ENCODE data around the gene ABCG1.
A peak's percentile ranks its signal among the peaks of the same experiment; 100 is the strongest.

ABCG1 gene

GRCh38 chr21:42232176-42232825 lies 13.4 kb downstream of the ABCG1 start:
- DNase-seq (ENCODE audit: low spot score) = no peak

DNA sequence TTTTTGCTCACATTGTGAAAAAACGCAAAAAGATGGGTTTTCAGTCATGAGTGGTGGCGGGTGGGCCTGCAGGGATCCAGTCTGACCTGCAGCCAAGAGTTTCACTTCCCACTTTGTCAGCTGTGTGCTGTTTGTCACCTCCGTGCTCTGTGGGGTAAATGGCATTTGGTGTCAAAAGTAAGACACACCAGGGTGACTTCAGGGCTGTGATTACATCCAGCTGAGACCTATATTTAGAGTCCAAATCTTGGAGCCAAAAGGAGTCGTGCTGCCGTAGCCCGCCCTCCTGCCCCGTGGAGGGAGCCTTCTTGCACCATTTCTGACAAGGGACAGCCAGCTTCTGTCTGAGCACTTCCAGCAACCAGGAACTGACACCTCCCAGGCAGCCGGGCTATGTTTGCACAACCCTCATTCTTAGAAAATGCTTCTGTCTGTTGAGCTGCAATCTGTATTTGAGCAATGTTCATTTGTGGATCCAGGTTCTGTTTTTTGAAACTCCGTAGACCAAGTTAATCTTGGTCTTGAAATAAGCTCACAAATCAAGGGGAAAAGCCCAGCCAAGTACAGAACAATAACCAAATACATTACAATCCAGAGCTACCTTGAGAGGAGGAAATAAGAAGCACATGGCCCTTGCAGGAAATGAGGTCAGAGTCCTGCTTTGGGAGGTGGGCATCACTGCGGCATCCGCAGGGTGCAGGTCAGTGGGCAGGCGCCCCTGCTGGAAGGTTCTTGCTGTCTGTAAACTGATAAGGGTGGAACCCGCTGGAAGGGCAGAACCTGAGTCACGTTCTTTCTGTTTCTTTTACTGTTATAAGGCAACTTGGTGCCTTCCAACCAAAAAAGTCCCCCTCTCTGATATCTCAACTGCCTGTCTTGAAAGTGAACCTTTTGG lies 14.4 kb downstream of the ABCG1 start:
- DNase-seq (ENCODE audit: low spot score) = no peak

DNA sequence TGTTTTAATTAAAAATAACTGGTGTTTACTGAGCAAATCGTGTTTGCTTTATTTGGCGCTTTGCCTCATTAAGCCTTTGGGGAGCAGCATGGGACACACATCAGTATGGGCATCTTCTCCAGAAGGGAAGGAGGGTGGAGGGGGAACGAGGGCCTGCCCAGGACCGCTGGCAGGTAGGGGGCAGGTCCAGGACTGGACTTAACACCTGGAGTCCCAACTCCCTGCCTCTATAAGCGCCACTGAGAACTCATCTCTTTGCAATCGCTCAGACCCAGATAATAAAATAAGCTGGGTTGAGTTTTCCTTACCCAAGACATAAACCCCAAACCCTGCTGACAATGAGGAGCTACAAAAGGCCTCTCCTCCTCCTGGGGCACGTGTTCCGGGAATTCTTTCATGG lies 15.1 kb downstream of the ABCG1 start:
- no peak for DNase-seq (ENCODE audit: low spot score)

GRCh38 chr21:42234464-42235241 lies 15.7 kb downstream of the ABCG1 start:
- DNase-seq (ENCODE audit: low spot score) = peak; percentile 81

GRCh38 chr21:42235593-42235992 lies 16.7 kb downstream of the ABCG1 start:
- DNase-seq (ENCODE audit: low spot score) = no peak

DNA sequence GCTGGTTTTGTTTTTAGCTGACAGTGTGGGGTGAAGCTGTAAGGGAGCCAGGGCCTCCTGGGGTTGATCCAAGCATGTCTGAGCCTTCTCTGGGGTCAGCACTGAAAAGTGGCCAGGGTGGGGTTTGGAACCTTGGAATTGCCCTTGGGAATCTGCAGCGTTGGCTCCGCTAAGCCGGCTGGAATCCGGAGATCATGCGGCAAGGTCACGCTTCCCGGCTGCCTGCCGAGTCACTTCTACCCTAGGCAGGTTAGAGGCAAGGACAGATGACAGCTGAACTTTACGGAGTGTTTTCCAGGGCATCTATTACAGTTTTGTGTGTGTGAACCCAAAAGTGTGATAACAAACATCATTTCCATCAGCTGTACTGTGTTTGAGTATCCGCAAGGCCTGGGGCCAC lies 17.1 kb downstream of the ABCG1 start:
- DNase-seq (ENCODE audit: low spot score) = no peak

- no peak for DNase-seq (ENCODE audit: low spot score)
Measured at GRCh38 chr21:42236693-42237092, 17.8 kb downstream of the ABCG1 start.

- DNase-seq (ENCODE audit: low spot score) = no peak
Measured at GRCh38 chr21:42237161-42237560, 18.2 kb downstream of the ABCG1 start.

DNA sequence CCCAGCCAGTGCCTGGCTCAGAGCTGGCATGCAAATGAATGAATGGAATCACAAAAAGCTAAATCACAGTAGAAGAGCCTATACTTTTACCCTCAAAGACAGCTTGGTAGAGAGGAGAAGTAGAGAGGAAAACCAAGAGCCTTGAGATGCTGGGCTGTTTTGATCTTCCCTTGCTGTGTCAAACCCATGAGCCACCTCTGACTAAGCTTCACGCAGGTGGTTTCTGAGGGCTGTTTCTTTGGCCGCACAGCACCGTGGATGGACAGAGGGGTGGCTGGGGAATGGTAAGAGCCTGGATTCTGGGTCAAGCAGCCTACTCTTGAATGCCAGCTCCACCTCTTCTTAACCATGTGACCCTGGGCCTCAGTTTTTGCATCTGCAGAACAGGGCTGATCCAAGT lies 18.6 kb downstream of the ABCG1 start:
- DNase-seq (ENCODE audit: low spot score) = no peak

GRCh38 chr21:42238185-42238934 lies 19.4 kb downstream of the ABCG1 start:
- no peak for DNase-seq (ENCODE audit: low spot score)

GRCh38 chr21:42239556-42239955 lies 20.6 kb downstream of the ABCG1 start:
- no peak for DNase-seq (ENCODE audit: low spot score)

- no peak for DNase-seq (ENCODE audit: low spot score)
Measured at GRCh38 chr21:42239973-42240372, 21.0 kb downstream of the ABCG1 start.

DNA sequence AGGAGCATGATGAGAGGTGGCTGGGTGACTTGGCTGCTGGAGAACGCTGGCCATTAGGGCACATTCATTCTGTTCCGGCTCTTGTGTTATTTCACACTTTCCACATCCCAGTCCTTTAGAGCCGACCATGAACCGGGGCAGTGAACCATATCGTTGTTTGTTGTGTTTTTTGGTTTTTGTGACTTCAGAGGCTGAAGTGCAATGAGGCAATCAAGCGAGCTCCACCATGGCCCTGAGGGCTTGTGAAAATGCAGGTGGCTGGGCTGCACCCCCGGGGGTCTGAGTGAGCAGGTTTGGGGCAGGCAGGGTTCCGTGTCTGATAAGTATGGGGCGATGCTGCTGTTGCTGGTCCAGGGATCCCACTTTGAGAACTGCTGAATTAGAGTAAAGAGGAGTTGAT lies 23.7 kb downstream of the ABCG1 start:
- no peak for DNase-seq (ENCODE audit: low spot score)

GRCh38 chr21:42243026-42243425 lies 24.1 kb downstream of the ABCG1 start:
- no peak for DNase-seq (ENCODE audit: low spot score)

GRCh38 chr21:42245331-42246193 lies 26.6 kb downstream of the ABCG1 start:
- no peak for DNase-seq (ENCODE audit: low spot score)

- DNase-seq (ENCODE audit: low spot score) = no peak
Measured at GRCh38 chr21:42247716-42248115, 28.8 kb downstream of the ABCG1 start.

GRCh38 chr21:42248241-42248640 lies 29.3 kb downstream of the ABCG1 start:
- DNase-seq (ENCODE audit: low spot score) = no peak

- DNase-seq (ENCODE audit: low spot score) = no peak
Measured at GRCh38 chr21:42248783-42249597, 30.1 kb downstream of the ABCG1 start.

GRCh38 chr21:42250422-42251403 lies 31.8 kb downstream of the ABCG1 start:
- DNase-seq (ENCODE audit: low spot score) = no peak

Measured in SW480 (cell line).